WTC11 (cell line): ENCODE results near the gene OR2A12.

ENCODE experiments used
- ELF4 ChIP-seq: sonication (generic); formaldehyde crosslinking; IDR thresholded peaks from 2 replicates; pipeline ENCODE4 v1.8.1; 2022; ENCODE audit warnings: low read depth, mild to moderate bottlenecking, moderate library complexity, missing genetic modification reagents
- FOXK1 ChIP-seq: sonication (generic); formaldehyde crosslinking; IDR thresholded peaks from 2 replicates; pipeline ENCODE4 v1.8.0; 2022; ENCODE audit warnings: mild to moderate bottlenecking, moderate library complexity, missing genetic modification reagents
- FOXP4 ChIP-seq: sonication (generic); formaldehyde crosslinking; IDR thresholded peaks from 2 replicates; pipeline ENCODE4 v1.8.0; 2022; ENCODE audit warnings: mild to moderate bottlenecking, missing genetic modification reagents
- GRHL2 ChIP-seq: fragments of 250-450 bp; sonication (Bioruptor Pico); IDR thresholded peaks from 2 replicates; pipeline ENCODE4 v1.8.0; 2022; ENCODE audit warnings: mild to moderate bottlenecking, moderate library complexity; ENCODE audit not compliant: insufficient replicate concordance, severe bottlenecking
- HMGXB4 ChIP-seq: sonication (generic); formaldehyde crosslinking; IDR thresholded peaks from 2 replicates; pipeline ENCODE4 v1.8.1; 2023; ENCODE audit warnings: mild to moderate bottlenecking, moderate library complexity, missing genetic modification reagents
- IRF2 ChIP-seq: sonication (generic); formaldehyde crosslinking; IDR thresholded peaks from 2 replicates; pipeline ENCODE4 v1.8.0; 2022; ENCODE audit warnings: low read depth, missing genetic modification reagents, borderline replicate concordance
- NFYB ChIP-seq: sonication (generic); formaldehyde crosslinking; conservative IDR thresholded peaks from 2 replicates; pipeline ENCODE4 v1.8.0; 2022; ENCODE audit warnings: low read depth, missing genetic modification reagents
- NR1H2 ChIP-seq: sonication (generic); formaldehyde crosslinking; IDR thresholded peaks from 2 replicates; pipeline ENCODE4 v1.9.0; 2021; ENCODE audit warnings: mild to moderate bottlenecking, moderate library complexity, missing genetic modification reagents
- TP53 ChIP-seq: sonication (generic); formaldehyde crosslinking; IDR thresholded peaks from 2 replicates; pipeline ENCODE4 v1.8.1; 2023; ENCODE audit warnings: mild to moderate bottlenecking, missing genetic modification reagents
- ZBTB21 ChIP-seq: sonication (generic); formaldehyde crosslinking; IDR thresholded peaks from 2 replicates; pipeline ENCODE4 v1.8.1; 2023; ENCODE audit warnings: mild to moderate bottlenecking, missing genetic modification reagents, borderline replicate concordance
- ZBTB43 ChIP-seq: sonication (generic); formaldehyde crosslinking; IDR thresholded peaks from 2 replicates; pipeline ENCODE4 v1.8.1; 2023; ENCODE audit warnings: mild to moderate bottlenecking, missing genetic modification reagents
- ZNF138 ChIP-seq: sonication (generic); formaldehyde crosslinking; conservative IDR thresholded peaks from 2 replicates; pipeline ENCODE4 v1.8.1; 2022; ENCODE audit warnings: mild to moderate bottlenecking, moderate library complexity, missing genetic modification reagents
- TF ChIP-seq, protein P1 (sequence below): fragments of 200-600 bp; IDR thresholded peaks from 2 replicates; pipeline ENCODE4 v1.8.0; 2022; ENCODE audit warnings: antibody characterized with exemption
- TF ChIP-seq, protein P2 (sequence below): sonication (generic); formaldehyde crosslinking; IDR thresholded peaks from 2 replicates; pipeline ENCODE4 v1.8.1; 2023; ENCODE audit warnings: mild to moderate bottlenecking, missing genetic modification reagents, moderate library complexity

DNA sequence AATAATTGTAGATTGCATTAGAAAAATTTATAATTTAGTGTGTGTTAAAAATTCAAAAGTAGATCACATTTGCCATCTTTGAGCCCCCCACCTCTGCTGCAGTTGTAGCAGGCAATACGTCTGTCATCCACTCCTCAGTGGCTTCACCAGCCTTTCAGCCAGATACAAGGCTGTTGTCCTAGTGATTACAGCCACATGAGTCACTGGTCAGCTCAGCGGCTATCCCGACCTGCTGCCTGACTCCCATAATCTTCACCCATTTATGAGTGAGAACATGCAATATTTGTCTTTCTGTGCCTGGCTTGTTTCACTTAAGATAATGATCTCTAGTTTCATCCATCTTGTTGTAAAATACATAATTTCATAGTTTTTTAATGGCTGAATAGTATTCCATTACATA lies 28.1 kb upstream of the OR2A12 start:
- TF ChIP-seq NFYB (CRISPR knock-in tag) (no peak), ZNF138 (CRISPR knock-in tag) (no peak), TP53 (CRISPR knock-in tag) (no peak), IRF2 (no peak), ELF4 (CRISPR knock-in tag) (no peak), FOXK1 (CRISPR knock-in tag) (no peak), ZBTB21 (CRISPR knock-in tag) (no peak), NR1H2 (CRISPR knock-in tag) (no peak), HMGXB4 (CRISPR knock-in tag) (no peak), GRHL2 (CRISPR knock-in tag) (no peak), ZBTB43 (CRISPR knock-in tag) (no peak), FOXP4 (CRISPR knock-in tag) (no peak)
- TF ChIP-seq, protein P1, sequence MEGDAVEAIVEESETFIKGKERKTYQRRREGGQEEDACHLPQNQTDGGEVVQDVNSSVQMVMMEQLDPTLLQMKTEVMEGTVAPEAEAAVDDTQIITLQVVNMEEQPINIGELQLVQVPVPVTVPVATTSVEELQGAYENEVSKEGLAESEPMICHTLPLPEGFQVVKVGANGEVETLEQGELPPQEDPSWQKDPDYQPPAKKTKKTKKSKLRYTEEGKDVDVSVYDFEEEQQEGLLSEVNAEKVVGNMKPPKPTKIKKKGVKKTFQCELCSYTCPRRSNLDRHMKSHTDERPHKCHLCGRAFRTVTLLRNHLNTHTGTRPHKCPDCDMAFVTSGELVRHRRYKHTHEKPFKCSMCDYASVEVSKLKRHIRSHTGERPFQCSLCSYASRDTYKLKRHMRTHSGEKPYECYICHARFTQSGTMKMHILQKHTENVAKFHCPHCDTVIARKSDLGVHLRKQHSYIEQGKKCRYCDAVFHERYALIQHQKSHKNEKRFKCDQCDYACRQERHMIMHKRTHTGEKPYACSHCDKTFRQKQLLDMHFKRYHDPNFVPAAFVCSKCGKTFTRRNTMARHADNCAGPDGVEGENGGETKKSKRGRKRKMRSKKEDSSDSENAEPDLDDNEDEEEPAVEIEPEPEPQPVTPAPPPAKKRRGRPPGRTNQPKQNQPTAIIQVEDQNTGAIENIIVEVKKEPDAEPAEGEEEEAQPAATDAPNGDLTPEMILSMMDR, result no peak
- TF ChIP-seq, protein P2, sequence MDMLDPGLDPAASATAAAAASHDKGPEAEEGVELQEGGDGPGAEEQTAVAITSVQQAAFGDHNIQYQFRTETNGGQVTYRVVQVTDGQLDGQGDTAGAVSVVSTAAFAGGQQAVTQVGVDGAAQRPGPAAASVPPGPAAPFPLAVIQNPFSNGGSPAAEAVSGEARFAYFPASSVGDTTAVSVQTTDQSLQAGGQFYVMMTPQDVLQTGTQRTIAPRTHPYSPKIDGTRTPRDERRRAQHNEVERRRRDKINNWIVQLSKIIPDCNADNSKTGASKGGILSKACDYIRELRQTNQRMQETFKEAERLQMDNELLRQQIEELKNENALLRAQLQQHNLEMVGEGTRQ (CRISPR knock-in tag), result no peak
